Gastrocnemius medialis (tissue), 4 donors: ENCODE data around the gene STARD7.

Experiments used
- POLR2A ChIP-seq, 2 donors: fragments of 450-650 bp; IDR thresholded peaks; one replicate each; pipeline ENCODE4 v1.6.1; 2017; ENCODE audit warnings: antibody characterized with exemption in 2 of 2, mild to moderate bottlenecking in 2 of 2, moderate library complexity in 2 of 2
- TF ChIP-seq, protein P1 (sequence below), 5 experiments: fragments of 450-650 bp in 3 of 5; fragments of 200-600 bp in 2 of 5; sonication (generic) in 2 of 5; IDR thresholded peaks in 4 of 5; conservative IDR thresholded peaks in 1 of 5; 1 replicate in 4 of 5; 2 replicates in 1 of 5; pipeline ENCODE4 v1.5.1; 2016 to 2019; ENCODE audit warnings: antibody characterized with exemption in 5 of 5, mild to moderate bottlenecking in 3 of 5, moderate library complexity in 3 of 5

GRCh38 chr2:96150791-96151594, 57.6 kb downstream of the STARD7 start:
- TF ChIP-seq, protein P1, sequence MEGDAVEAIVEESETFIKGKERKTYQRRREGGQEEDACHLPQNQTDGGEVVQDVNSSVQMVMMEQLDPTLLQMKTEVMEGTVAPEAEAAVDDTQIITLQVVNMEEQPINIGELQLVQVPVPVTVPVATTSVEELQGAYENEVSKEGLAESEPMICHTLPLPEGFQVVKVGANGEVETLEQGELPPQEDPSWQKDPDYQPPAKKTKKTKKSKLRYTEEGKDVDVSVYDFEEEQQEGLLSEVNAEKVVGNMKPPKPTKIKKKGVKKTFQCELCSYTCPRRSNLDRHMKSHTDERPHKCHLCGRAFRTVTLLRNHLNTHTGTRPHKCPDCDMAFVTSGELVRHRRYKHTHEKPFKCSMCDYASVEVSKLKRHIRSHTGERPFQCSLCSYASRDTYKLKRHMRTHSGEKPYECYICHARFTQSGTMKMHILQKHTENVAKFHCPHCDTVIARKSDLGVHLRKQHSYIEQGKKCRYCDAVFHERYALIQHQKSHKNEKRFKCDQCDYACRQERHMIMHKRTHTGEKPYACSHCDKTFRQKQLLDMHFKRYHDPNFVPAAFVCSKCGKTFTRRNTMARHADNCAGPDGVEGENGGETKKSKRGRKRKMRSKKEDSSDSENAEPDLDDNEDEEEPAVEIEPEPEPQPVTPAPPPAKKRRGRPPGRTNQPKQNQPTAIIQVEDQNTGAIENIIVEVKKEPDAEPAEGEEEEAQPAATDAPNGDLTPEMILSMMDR (IDR thresholded peaks at IDR 0.05 in 4 of 5, conservative IDR thresholded peaks at IDR 0.05 in 1 of 5), result no peak
- no peak for TF ChIP-seq POLR2A (IDR thresholded peaks at IDR 0.05)
